Right atrium auricular region (tissue), 2 donors: ENCODE results near the gene KIRREL3. TPM values are rescaled to one million over a fixed set of nuclear protein-coding genes. Genes with fewer than 3 reads are reported as not detected.

Source experiments
- DNase-seq: peaks from one replicate; pipeline ENCODE4 v3.0.0-alpha.2; 2019; ENCODE audit warnings: low spot score
- H3K27ac ChIP-seq, 2 donors: fragments of 200-600 bp; sonication (generic); 1 replicate in 1 of 2; 2 replicates in 1 of 2; pipeline ENCODE4 v1.5.1; 2016 to 2019
- H3K27me3 ChIP-seq, 2 donors: fragments of 200-600 bp; sonication (generic); one replicate each; pipeline versions ENCODE4 v1.5.1 to v1.6.0; 2017 to 2019
- H3K36me3 ChIP-seq: fragments of 200-600 bp; sonication (generic); one replicate; pipeline ENCODE4 v1.5.1; 2016
- H3K4me1 ChIP-seq, 2 donors: fragments of 200-600 bp; sonication (generic); one replicate each; pipeline versions ENCODE4 v1.5.1 to v1.6.0; 2017 to 2019
- H3K4me3 ChIP-seq, 2 donors: fragments of 200-600 bp; sonication (generic); 1 replicate in 1 of 2; 2 replicates in 1 of 2; pipeline ENCODE4 v1.5.1; 2017 to 2019; ENCODE audit warnings: mild to moderate bottlenecking in 1 of 2, moderate library complexity in 1 of 2
- H3K9me3 ChIP-seq, 2 donors: fragments of 200-600 bp; sonication (generic); one replicate each; pipeline ENCODE4 v1.5.1; 2019
- total RNA-seq, 2 donors: library from RNA; depleted of rRNA; stranded (reverse); fragments of >200 nt; gene quantifications; one replicate each; pipeline ENCODE4 v1.1.0, GENCODE V29; 2016
- TF ChIP-seq, protein P1 (sequence below), 2 donors: fragments of 200-600 bp; sonication (generic); IDR thresholded peaks; one replicate each; pipeline ENCODE4 v1.5.1; 2019; ENCODE audit warnings: antibody characterized with exemption in 2 of 2

Gene KIRREL3
- total RNA-seq, 2 donors from 2014 or later, result 0.51 to 0.74 TPM

DNA sequence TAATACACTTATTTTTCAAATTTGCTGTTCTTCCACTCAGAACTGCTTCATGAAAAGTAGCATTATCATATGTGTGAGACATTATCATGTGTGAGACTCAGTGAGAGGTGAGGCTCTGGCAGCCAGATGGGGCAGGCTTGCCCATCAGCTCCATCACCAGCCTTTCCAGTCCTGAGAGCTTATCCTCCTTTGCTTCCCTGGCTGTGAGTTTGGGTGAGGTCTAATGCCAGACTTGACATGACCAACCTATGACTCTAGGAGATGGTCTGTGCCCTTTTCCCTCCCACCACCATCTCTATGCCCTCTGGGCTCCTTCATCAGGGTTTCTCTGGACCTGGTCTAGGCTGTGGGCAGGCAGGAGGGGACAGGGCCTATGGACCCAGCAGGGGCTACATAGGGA is 145.0 kb downstream of the KIRREL3 start:
- H3K4me3 ChIP-seq, result no peak overlapping the region
- TF ChIP-seq, protein P1, sequence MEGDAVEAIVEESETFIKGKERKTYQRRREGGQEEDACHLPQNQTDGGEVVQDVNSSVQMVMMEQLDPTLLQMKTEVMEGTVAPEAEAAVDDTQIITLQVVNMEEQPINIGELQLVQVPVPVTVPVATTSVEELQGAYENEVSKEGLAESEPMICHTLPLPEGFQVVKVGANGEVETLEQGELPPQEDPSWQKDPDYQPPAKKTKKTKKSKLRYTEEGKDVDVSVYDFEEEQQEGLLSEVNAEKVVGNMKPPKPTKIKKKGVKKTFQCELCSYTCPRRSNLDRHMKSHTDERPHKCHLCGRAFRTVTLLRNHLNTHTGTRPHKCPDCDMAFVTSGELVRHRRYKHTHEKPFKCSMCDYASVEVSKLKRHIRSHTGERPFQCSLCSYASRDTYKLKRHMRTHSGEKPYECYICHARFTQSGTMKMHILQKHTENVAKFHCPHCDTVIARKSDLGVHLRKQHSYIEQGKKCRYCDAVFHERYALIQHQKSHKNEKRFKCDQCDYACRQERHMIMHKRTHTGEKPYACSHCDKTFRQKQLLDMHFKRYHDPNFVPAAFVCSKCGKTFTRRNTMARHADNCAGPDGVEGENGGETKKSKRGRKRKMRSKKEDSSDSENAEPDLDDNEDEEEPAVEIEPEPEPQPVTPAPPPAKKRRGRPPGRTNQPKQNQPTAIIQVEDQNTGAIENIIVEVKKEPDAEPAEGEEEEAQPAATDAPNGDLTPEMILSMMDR (IDR thresholded peaks at IDR 0.05), result no peak

DNA sequence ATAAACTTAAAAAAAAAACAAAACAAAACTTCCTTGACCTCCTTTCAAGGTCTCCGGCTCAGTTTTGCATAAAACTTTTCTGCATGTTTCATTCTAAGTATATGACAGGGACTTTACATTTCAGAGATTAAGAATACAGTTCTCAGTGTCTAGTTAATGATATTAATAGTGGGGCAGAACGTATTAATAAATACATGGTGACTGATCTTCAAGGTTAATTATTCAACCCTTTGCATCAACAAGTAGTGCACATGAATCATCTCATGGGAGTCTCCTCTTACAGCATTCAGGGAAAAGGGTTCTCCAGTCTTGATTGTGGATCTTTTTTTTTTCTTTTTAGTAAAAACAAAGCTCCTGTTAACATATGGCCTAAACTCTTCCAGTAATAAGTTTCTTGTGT is 146.8 kb downstream of the KIRREL3 start:
- Histone ChIP-seq H3K4me1 (no peaks in the 10 kb centered on the region), H3K36me3 (no peaks in the 10 kb centered on the region), H3K9me3 (no peaks in the 10 kb centered on the region), H3K27ac (no peak overlapping the region), H3K27me3 (no peaks in the 10 kb centered on the region), H3K4me3 (no peak overlapping the region)
- DNase-seq, result no peak
- TF ChIP-seq, protein P1 (IDR thresholded peaks at IDR 0.05), result no peak

More for the DNA sequence above, 145.0 kb downstream of the KIRREL3 start:
- no peaks in the 10 kb centered on the region for H3K27me3 ChIP-seq
- no peak overlapping the region for H3K27ac ChIP-seq
- DNase-seq, result no peak
- no peaks in the 10 kb centered on the region for H3K36me3 ChIP-seq
- no peaks in the 10 kb centered on the region for H3K9me3 ChIP-seq
- no peaks in the 10 kb centered on the region for H3K4me1 ChIP-seq

DNA sequence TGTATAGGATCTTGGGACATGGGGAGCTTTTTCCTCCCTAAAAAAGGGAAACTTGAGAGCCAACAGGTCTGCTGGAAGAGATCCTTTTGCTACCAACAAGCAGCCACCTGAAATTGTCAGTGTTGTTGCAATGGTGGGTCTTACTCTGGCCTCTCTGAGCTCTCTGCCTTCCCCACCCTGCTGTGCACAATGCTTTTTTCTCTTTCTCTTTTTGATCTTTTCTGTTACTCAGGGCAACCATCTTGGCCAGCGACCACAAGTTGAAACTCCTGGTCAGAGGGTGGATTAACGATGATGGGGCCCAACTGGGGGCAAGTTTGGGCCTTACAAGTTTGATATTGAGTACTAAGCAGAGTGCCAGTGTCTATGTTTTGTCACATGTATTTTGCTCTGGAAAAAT is 155.8 kb downstream of the KIRREL3 start:
- Histone ChIP-seq H3K36me3 (no peaks in the 10 kb centered on the region), H3K9me3 (no peaks in the 10 kb centered on the region), H3K27ac (no peak overlapping the region), H3K27me3 (no peaks in the 10 kb centered on the region), H3K4me1 (no peaks in the 10 kb centered on the region), H3K4me3 (no peak overlapping the region)
- no peak for DNase-seq
- TF ChIP-seq, protein P1 (IDR thresholded peaks at IDR 0.05), result no peak

DNA sequence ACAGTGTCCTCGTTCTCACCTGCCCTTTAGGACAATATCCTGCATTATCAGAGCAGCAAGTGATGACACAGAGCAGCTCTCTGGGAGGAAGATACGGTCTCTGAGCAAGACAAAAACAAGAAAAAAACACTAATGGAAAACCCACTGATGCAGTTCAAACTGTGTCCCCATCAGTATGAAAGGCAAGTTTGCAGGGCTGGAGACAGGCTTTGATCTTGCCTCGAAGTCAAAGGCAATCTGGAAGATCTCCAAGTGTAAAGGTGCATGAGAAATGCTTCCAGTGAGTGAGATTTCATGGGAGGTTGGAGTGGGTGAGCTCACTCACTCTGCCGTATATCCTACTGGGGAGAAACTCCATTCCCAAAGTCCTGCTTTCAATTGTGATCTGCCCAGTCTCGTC is 157.5 kb downstream of the KIRREL3 start:
- Histone ChIP-seq H3K4me1 (no peaks in the 10 kb centered on the region), H3K36me3 (no peaks in the 10 kb centered on the region), H3K27ac (no peak overlapping the region), H3K4me3 (no peak overlapping the region), H3K9me3 (no peaks in the 10 kb centered on the region), H3K27me3 (no peaks in the 10 kb centered on the region)
- TF ChIP-seq, protein P1 (IDR thresholded peaks at IDR 0.05), result no peak
- no peak for DNase-seq

DNA sequence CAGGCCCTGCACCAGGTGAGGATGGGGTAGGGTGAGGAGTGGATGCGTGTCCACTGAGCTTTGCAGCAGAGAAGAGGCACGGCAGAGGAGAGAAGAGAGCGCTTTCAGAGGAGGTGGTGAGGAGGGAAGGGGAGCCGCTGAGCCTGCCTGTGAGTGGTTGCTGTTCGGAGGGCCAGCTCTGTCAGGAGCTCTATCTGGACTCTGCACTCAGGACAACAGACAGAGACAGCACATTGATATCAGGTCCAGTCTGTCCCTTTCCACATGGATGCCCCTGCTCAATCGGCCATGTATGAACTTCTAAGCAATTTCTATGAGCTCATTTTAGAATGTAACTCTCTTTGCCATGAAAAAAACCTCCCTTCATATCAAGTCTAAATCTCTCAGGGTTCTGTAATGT is 158.6 kb downstream of the KIRREL3 start:
- TF ChIP-seq, protein P1 (IDR thresholded peaks at IDR 0.05), result no peak
- no peaks in the 10 kb centered on the region for H3K4me1 ChIP-seq
- H3K27ac ChIP-seq, result no peak overlapping the region
- no peak overlapping the region for H3K4me3 ChIP-seq
- no peak for DNase-seq
- H3K9me3 ChIP-seq, result no peaks in the 10 kb centered on the region
- no peaks in the 10 kb centered on the region for H3K27me3 ChIP-seq
- H3K36me3 ChIP-seq, result no peaks in the 10 kb centered on the region

DNA sequence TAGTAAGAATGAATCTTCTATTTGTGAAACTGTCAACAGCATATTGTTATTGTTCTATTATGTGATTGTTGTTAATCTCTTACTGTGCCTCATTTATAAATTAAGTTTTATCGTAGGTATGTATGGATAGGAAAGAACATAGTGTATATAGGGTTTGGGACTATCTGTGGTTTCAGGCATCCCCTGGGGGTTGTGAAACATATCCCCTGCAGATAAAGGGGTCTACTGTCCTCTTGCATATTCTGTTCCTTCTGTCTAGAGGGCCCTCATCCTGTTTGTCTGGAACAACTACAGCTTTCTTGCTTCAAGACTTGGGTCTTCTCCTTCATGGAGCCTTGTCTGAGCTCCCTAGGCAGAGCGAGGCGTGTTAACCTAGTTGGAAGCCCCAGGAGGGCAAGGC is 159.6 kb downstream of the KIRREL3 start:
- DNase-seq, result no peak
- H3K27ac ChIP-seq, result no peak overlapping the region
- no peaks in the 10 kb centered on the region for H3K36me3 ChIP-seq
- no peaks in the 10 kb centered on the region for H3K9me3 ChIP-seq
- no peaks in the 10 kb centered on the region for H3K4me1 ChIP-seq
- TF ChIP-seq, protein P1 (IDR thresholded peaks at IDR 0.05), result no peak
- H3K27me3 ChIP-seq, result no peaks in the 10 kb centered on the region
- no peak overlapping the region for H3K4me3 ChIP-seq
